Erythroblast (primary cell): Measurements from ENCODE around the gene SRD5A3.
A peak's percentile ranks its signal among the peaks of the same experiment; 100 is the strongest.

Experiments used
- DNase-seq, 2 experiments: peaks; one replicate each; lab custom pipeline; 2025; lab: John Stamatoyannopoulos, UW
- GATA1 ChIP-seq: IDR thresholded peaks from 2 replicates; pipeline ENCODE4 v1.6.1; 2011; ENCODE audit warnings: low read depth, mild to moderate bottlenecking, control low read depth, low read length, moderate library complexity
- POLR2A ChIP-seq: IDR thresholded peaks from 2 replicates; pipeline ENCODE4 v1.6.1; 2011; ENCODE audit warnings: mild to moderate bottlenecking, low read length

Gene SRD5A3

GRCh38 chr4:55397520-55398321 lies 51.7 kb downstream of the SRD5A3 start:
- TF ChIP-seq POLR2A (no peak), GATA1 (no peak)

DNA sequence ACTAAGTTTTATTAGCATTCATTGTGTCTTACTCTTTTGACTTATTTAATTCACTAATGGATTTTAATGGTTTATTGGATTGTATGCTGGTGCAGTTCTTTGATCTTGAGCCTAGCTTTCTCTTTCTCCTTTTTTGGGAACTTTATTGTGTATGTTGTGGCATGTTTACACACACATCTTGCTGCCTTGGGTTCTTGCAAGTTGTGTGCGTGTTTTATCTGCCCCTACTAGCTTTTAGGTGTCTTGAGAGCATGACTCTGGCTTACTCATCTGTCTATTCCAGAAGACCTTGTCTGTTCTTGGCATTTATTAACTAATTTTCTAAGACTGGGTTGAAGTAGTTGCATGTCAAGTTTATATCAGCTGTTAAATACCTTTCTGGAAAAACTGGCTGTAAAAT lies 52.4 kb downstream of the SRD5A3 start:
- TF ChIP-seq GATA1 (no peak), POLR2A (peak; percentile 17)
- DNase-seq = peak; percentile 73

More at GRCh38 chr4:55397520-55398321, 51.7 kb downstream of the SRD5A3 start:
- DNase-seq = peak; percentile 37 to 59

DNA sequence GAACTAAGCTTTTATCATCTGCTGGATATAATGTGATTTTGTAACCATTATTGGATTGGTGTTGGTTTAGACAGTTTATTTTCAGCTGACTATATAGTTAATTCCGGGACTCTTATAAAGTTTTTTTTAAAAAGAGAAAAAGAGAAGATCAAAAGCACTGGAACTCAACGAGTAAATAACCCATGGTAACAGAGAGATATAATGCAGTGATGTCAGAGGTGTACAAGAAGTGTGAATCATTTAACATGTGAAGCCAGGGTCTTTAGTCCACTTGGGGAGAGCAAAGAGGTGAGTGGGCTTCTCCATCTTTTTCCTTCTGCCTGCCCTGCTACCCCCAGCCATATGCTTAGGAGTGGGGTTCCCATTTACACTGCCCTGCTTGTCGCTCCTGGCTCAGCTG lies 52.9 kb downstream of the SRD5A3 start:
- TF ChIP-seq POLR2A (no peak), GATA1 (no peak)

DNA sequence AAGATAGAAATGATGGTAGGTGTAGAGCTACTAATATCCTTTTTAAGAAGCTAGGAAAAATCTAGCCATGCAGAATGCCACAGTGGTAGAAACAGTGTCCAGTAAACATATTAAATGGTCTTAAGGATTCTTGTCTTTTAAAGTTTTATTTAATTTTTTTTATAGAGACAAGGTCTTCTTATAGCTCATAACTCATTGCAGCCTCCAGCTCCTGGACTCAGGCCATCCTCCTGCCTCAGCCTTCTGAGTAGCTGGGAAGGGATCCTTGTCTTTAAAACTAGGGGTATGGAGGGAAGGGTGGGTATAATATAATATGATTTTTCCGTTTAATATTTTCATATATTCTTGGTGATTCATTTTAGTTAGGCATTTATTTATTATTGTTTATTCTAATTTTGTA lies 53.5 kb downstream of the SRD5A3 start:
- peak; percentile 9 to 24 for DNase-seq
- TF ChIP-seq POLR2A = no peak
- no peak for TF ChIP-seq GATA1

More for the DNA sequence above, 52.9 kb downstream of the SRD5A3 start:
- DNase-seq = peak; percentile 28 to 44

DNA sequence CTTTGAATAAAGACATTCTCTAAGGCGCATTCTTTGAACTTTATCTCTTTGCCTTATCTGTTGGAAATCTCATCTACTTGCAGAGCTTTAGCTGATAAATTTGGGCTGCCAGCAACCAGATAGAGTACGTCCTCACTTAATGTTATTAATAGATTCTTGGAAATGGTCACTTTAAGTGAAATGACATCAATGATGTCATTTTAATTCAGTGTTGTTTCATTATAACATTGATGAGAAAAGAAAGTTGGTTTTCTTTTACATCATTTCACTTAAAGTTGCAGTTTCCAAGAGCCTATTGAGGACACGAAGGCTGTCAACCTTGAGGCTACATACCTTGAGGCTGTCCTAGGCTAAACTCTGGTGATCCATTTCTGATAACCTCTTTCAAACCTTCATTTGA lies 59.0 kb downstream of the SRD5A3 start:
- TF ChIP-seq GATA1 (no peak), POLR2A (no peak)
- DNase-seq = no peak

DNA sequence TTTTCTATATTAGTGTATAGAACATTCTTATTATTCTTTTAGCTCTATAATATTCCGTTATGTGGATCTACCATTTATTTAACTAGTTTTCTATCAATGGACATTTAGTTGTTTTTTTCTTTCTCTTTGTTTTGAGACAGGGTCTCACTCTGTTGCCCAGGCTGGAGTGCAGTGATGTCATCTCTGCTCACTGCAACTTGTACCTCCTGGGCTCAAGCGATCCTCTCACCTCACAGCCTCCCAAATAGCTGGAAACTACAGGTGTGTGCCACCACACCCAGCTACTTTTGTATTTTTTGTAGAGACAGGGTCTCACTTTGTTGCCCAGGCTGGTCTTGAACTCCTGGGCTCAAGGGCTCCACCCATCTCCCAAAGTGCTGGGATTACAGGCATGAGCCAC lies 60.5 kb downstream of the SRD5A3 start:
- DNase-seq = no peak
- TF ChIP-seq GATA1 (no peak), POLR2A (no peak)

- TF ChIP-seq GATA1 (no peak), POLR2A (no peak)
- DNase-seq = no peak
These were observed 61.1 kb downstream of the SRD5A3 start for GRCh38 chr4:55407119-55407518.

GRCh38 chr4:55407764-55408163 lies 61.7 kb downstream of the SRD5A3 start:
- no peak for DNase-seq
- TF ChIP-seq POLR2A (no peak), GATA1 (no peak)

DNA sequence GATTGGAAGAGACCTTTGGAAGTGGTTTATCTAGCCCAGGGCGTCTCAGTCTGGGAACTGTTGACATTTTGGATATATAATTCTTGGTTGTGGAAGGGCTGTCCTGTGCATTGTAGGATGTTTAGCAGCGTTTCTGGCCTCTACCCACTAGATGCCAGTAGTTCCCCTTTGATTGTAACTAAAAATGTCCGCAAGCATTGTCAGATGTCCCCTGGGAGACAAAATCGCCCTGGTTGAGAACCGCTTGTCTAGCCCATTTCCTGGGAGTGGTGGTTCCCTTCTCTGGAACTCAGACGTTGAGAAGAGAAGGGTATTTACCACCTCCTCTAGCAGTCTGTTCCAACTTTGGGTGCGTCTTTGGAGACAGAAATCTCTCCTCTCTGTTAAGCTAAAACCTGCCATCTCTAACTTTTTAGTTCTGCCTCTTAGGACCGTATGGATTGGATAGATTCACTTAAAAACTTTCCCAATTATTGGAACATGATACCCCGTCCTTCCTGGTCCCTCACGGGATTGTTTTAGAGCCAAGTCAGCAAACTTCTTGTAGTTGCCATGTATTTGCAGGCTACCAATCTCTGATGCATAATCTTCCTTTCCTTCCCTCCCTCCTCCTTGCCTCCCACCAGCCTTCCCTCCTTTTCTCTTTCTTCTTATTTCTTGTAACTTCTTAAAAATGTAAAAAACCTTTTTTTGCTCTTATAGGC lies 63.6 kb downstream of the SRD5A3 start:
- TF ChIP-seq POLR2A (no peak), GATA1 (no peak)
- no peak for DNase-seq

- TF ChIP-seq GATA1 = no peak
- no peak for TF ChIP-seq POLR2A
These were observed 64.4 kb downstream of the SRD5A3 start for GRCh38 chr4:55410431-55410830.

DNA sequence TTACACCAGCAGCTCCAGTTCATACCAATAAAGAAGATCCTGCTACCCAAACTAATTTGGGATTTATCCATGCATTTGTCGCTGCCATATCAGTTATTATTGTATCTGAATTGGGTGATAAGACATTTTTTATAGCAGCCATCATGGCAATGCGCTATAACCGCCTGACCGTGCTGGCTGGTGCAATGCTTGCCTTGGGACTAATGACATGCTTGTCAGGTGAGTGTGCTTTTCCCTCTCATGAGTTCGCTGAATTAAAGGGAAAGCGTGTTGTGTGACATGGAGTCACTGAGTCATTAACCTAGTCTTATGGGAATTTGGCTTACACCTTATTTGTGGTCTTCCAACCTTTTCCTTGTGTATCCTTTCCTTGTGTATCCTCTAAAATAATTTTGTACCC lies 65.6 kb downstream of the SRD5A3 start:
- peak in 1 of 2 experiments; percentile 6 for DNase-seq
- no peak for TF ChIP-seq GATA1
- no peak for TF ChIP-seq POLR2A

More at GRCh38 chr4:55410431-55410830, 64.4 kb downstream of the SRD5A3 start:
- DNase-seq = no peak

- TF ChIP-seq GATA1 (no peak), POLR2A (no peak)
- no peak for DNase-seq
These were observed 70.1 kb downstream of the SRD5A3 start for GRCh38 chr4:55416176-55416575.
